Activated T-helper 2 cell treated with anti-CD3 and anti-CD28 coated beads, Interferon-gamma antibody, Interleukin-2, Interleukin-4, amounts not matched to agents 10 μg/mL and 5 μg/mL and 100 μg/mL, durations not matched to agents 14 hours and 24 hours and 36 hours (primary cell): ENCODE results near the gene GSTA2. TPM values are rescaled to one million over a fixed set of nuclear protein-coding genes. Genes with fewer than 3 reads are reported as not detected.
"Not testable (repeated sequence)": the region's sequence is repeated elsewhere in the genome, so short reads cannot be mapped to it uniquely, and the experiment has no call there.

Source experiments
- DNase-seq: peaks from one replicate; pipeline ENCODE4 v3.0.0; 2021; ENCODE audit warnings: low spot score
- H3K27ac Mint-ChIP-seq: one replicate; pipeline ENCODE4 v1.8.0; 2021; ENCODE audit warnings: mixed read lengths
- H3K27me3 Mint-ChIP-seq: one replicate; pipeline ENCODE4 v1.8.0; 2021; ENCODE audit warnings: low read depth, mixed read lengths
- H3K36me3 Mint-ChIP-seq: one replicate; pipeline ENCODE4 v1.8.0; 2021; ENCODE audit warnings: low read depth, mixed read lengths
- H3K4me1 Mint-ChIP-seq: one replicate; pipeline ENCODE4 v1.8.0; 2021; ENCODE audit warnings: low read depth, mixed read lengths
- H3K4me3 Mint-ChIP-seq: one replicate; pipeline ENCODE4 v1.8.0; 2021; ENCODE audit warnings: low read depth, mild to moderate bottlenecking, moderate library complexity, mixed read lengths
- H3K9me3 Mint-ChIP-seq: one replicate; pipeline ENCODE4 v1.8.0; 2021; ENCODE audit warnings: mixed read lengths
- intact Hi-C: fragments of 100-400 bp; cut with micrococcal nuclease; formaldehyde crosslinking; loops from one replicate; pipeline ENCODE4 v1.15.1; 2023
- total RNA-seq: library from RNA; stranded (reverse); gene quantifications from 2 replicates; pipeline ENCODE4 v1.2.3, GENCODE V29; 2022

Gene GSTA2
- total RNA-seq: not detected in 2 replicates

GRCh38 chr6:52763322-52763916, at the start of gene GSTA2:
GSTA2 (minus strand) TSS chr6:52763475; CDS start chr6:52757947, 5,528 bp downstream.
- H3K9me3 Mint-ChIP-seq, H3K4me1 Mint-ChIP-seq, H3K4me3 Mint-ChIP-seq, H3K36me3 Mint-ChIP-seq, H3K27ac Mint-ChIP-seq, DNase-seq, intact Hi-C loops: not testable (repeated sequence)
- peaks cover 14% of the 10 kb centered on the region for H3K27me3 Mint-ChIP-seq

DNA sequence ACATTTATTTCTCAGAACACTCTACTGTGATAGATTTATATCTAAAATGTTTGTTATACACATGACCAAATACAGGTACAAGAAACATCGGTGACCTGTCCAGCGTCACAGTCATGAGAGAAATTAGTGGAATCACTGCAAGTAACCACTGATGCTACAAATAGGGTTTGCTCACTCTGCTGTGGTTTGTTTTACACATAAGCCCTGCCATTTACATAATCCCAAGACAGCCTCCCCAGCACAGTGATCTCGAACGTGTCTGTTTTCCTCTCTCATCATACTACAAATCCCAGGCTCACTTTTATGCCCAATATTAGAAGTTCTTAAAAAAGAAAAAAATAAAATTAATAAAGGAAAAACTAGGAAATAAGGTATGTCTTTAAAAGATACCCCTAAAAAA, 46.5 kb upstream of the GSTA2 start:
- H3K9me3 Mint-ChIP-seq, H3K4me3 Mint-ChIP-seq, H3K27ac Mint-ChIP-seq, H3K36me3 Mint-ChIP-seq, H3K4me1 Mint-ChIP-seq, DNase-seq, intact Hi-C loops: not testable (repeated sequence)
- H3K27me3 Mint-ChIP-seq: peaks cover 21% of the 10 kb centered on the region

DNA sequence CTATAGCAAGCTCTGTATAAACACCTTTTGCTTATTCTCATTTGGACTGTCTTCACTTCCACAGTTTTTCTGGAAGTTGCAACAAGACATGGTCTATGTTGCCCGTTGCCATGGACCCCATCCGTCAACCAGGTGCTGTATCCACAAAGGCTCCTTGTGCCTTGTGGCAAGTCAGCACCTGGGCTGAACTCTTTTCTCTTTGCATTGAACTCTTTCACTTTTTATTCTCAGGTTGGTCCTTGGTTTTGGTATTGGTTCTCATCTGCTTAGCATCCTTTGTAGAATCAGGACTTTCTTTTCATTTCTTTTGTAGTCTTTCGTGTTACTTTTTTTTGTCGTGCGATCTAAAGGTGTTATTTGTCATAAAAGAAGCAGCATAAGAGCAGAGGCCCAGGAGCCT, 45.4 kb upstream of the GSTA2 start:
- Mint-ChIP-seq H3K27me3 (peaks cover 21% of the 10 kb centered on the region), H3K9me3 (no peaks in the 10 kb centered on the region), H3K4me3 (no peak overlapping the region), H3K27ac (no peak overlapping the region), H3K4me1 (no peaks in the 10 kb centered on the region), H3K36me3 (no peaks in the 10 kb centered on the region)
- intact Hi-C loops: no loop called here
- no peak for DNase-seq

DNA sequence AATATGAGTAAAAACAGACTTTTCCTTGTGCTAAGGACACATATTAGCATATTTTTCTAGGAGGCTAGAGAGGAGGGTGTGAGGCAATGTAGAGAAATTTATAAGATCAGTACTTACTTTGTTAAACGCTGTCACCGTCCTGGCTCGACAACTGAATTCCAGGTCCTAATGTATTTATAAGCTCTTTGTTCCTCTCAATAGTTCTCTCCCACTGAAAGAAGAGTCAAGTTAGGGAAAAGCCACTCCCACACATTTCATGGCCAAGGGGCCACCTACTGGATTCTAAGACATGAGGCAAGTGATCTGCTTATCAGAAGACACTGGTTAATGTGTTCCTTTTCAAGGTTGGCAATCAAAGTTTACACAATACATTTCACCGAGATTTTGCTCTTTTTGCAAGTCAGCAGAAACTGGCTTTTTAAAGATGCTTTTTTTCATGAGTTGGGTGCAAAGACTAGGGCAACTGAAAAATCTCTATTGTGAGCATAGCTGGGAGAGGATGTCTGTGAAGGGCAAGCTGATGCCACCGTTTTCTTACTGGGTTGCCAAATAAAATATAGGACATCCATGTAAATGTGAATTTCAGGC, 40.5 kb upstream of the GSTA2 start, which contains the start of gene GSTA1:
Gene GSTA1 (minus strand): TSS at position 149 of the 588 bp plus-strand sequence. CDS start 4,549 bp downstream, outside the sequence.
- H3K9me3 Mint-ChIP-seq, H3K4me1 Mint-ChIP-seq, H3K4me3 Mint-ChIP-seq, H3K27ac Mint-ChIP-seq, H3K36me3 Mint-ChIP-seq, DNase-seq, intact Hi-C loops: not testable (repeated sequence)
- H3K27me3 Mint-ChIP-seq: peaks cover 19% of the 10 kb centered on the region

GRCh38 chr6:52802806-52803205, 39.5 kb upstream of the GSTA2 start:
- no peaks in the 10 kb centered on the region for H3K4me1 Mint-ChIP-seq
- H3K27me3 Mint-ChIP-seq: peaks cover 18% of the 10 kb centered on the region
- no peaks in the 10 kb centered on the region for H3K36me3 Mint-ChIP-seq
- H3K9me3 Mint-ChIP-seq: no peaks in the 10 kb centered on the region
- DNase-seq: no peak
- intact Hi-C loops: no loop called here
- no peak overlapping the region for H3K4me3 Mint-ChIP-seq
- no peak overlapping the region for H3K27ac Mint-ChIP-seq

- Mint-ChIP-seq H3K4me1 (no peaks in the 10 kb centered on the region), H3K9me3 (no peaks in the 10 kb centered on the region), H3K4me3 (no peak overlapping the region), H3K27me3 (peaks cover 18% of the 10 kb centered on the region), H3K27ac (no peak overlapping the region), H3K36me3 (no peaks in the 10 kb centered on the region)
- DNase-seq: no peak
- intact Hi-C loops: no loop called here
Measured at GRCh38 chr6:52801188-52801841, 38.0 kb upstream of the GSTA2 start.

DNA sequence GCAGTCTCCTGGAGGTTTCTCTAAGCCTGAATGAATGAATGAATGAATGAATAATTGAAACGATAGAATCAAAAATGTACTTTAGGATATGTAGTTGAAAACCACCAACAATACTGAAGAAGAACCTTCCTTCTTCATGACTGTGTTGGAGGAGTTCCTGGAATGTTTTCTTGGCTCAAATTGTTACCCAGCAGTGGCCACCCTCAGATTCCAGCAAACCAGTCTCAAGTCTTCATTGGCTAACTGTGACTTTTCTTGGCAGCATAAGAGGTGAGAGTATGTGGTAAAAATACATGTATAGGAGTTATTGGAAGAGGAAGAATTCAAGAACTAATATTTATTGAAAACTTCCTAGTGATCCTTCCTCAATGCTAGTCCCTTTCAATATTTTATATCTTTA, 36.0 kb upstream of the GSTA2 start:
- DNase-seq, H3K4me1 Mint-ChIP-seq, H3K4me3 Mint-ChIP-seq, intact Hi-C loops, H3K9me3 Mint-ChIP-seq, H3K36me3 Mint-ChIP-seq, H3K27ac Mint-ChIP-seq: not testable (repeated sequence)
- peaks cover 13% of the 10 kb centered on the region for H3K27me3 Mint-ChIP-seq

DNA sequence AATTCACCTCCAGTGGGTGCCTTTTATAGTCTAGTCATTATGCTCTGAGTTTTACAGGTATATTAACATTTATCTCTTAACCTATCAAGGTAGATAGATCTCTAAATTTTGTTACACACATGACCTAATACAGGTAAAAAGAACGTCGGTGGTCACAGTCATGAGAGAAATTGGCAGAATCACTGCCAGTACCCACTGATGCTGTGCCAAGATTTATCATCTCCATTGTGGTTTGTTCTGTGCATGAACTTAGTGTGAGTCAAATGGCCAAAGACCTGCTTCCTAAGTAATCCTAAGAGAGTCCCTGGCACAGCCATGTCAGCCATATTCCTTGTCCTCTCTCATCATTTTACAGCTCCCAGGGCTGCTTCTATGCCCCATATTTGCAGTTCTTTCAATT, 31.1 kb upstream of the GSTA2 start:
- H3K27ac Mint-ChIP-seq, H3K27me3 Mint-ChIP-seq, H3K9me3 Mint-ChIP-seq, H3K4me3 Mint-ChIP-seq, H3K4me1 Mint-ChIP-seq, DNase-seq, H3K36me3 Mint-ChIP-seq, intact Hi-C loops: not testable (repeated sequence)

DNA sequence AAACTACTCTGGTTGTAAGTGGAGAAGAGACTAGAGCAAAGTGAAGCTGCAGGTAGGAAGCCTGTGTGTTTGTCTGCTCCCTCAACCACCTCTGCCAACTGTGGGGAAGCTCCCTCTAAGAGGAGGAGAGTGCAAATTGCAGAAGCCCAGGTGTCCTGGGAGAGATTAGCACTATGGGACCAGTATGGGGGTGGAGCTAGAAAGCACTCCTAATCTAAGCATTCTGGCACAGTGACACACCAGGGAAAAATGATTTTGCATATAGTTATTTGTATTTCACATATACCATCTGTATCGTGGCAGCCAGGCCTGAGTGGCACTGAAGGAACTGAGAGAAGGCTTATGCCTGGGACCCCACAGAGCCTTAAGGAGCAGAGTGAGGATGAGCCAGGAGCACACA, 27.6 kb upstream of the GSTA2 start:
- DNase-seq: no peak
- Mint-ChIP-seq H3K36me3 (no peaks in the 10 kb centered on the region), H3K27ac (no peak overlapping the region), H3K9me3 (no peaks in the 10 kb centered on the region), H3K27me3 (peaks cover under 1% of the 10 kb centered on the region), H3K4me3 (no peak overlapping the region), H3K4me1 (no peaks in the 10 kb centered on the region)
- intact Hi-C loops: no loop called here

- H3K4me1 Mint-ChIP-seq, H3K36me3 Mint-ChIP-seq, H3K9me3 Mint-ChIP-seq, H3K4me3 Mint-ChIP-seq, H3K27me3 Mint-ChIP-seq, H3K27ac Mint-ChIP-seq, DNase-seq, intact Hi-C loops: not testable (repeated sequence)
Measured at GRCh38 chr6:52789658-52790057, 26.4 kb upstream of the GSTA2 start.

- H3K9me3 Mint-ChIP-seq: peaks cover 4% of the 10 kb centered on the region
- no peak overlapping the region for H3K27ac Mint-ChIP-seq
- no peak overlapping the region for H3K4me3 Mint-ChIP-seq
- H3K27me3 Mint-ChIP-seq: peaks cover 2% of the 10 kb centered on the region
- intact Hi-C loops: no loop called here
- DNase-seq: no peak
- H3K36me3 Mint-ChIP-seq: no peaks in the 10 kb centered on the region
- H3K4me1 Mint-ChIP-seq: no peaks in the 10 kb centered on the region
Measured at GRCh38 chr6:52788478-52788877, 25.2 kb upstream of the GSTA2 start.

DNA sequence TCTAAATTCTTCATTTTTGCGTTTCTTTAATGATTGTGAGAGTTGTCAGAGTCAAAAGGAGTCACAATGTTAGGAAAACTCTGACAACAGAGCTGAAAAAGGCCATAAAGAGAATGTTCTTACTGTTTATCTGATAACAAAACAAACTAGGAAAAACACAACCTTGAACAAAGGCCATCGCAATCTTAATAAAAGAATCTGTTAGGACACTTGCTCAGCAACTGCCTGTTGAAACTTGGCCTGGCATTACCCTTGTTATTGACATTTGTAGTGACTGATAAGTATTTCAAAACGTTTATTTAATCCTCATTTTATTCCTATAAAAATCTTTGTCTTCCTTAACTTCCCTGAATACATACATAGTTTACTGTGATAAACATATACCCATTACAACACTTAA, 24.6 kb upstream of the GSTA2 start:
- DNase-seq: no peak
- Mint-ChIP-seq H3K27ac (no peak overlapping the region), H3K9me3 (peaks cover 4% of the 10 kb centered on the region), H3K36me3 (no peaks in the 10 kb centered on the region), H3K4me1 (no peaks in the 10 kb centered on the region), H3K27me3 (peaks cover 2% of the 10 kb centered on the region), H3K4me3 (no peak overlapping the region)
- intact Hi-C loops: no loop called here

GRCh38 chr6:52786249-52786956, 23.1 kb upstream of the GSTA2 start:
- Mint-ChIP-seq H3K9me3 (peaks cover 4% of the 10 kb centered on the region), H3K27me3 (peaks cover 2% of the 10 kb centered on the region), H3K36me3 (no peaks in the 10 kb centered on the region), H3K4me1 (no peaks in the 10 kb centered on the region), H3K4me3 (no peak overlapping the region), H3K27ac (no peak overlapping the region)
- no peak for DNase-seq
- intact Hi-C loops: no loop called here
